ENCODE measurements around the gene TRIP4.
"Not testable (repeated sequence)": the region's sequence is repeated elsewhere in the genome, so short reads cannot be mapped to it uniquely, and the experiment has no call there.

The TRIP4 gene

GRCh38 chr15:64387562-64388168 lies at the start of gene TRIP4:
TRIP4 (plus strand) TSS chr15:64387836; CDS start chr15:64387864, 28 bp downstream.
- peak; percentile 94 for FAIRE-seq

GRCh38 chr15:64340355-64340754 lies 47.3 kb upstream of the TRIP4 start:
- FAIRE-seq: no peak

GRCh38 chr15:64341961-64342360 lies 45.7 kb upstream of the TRIP4 start:
- no peak for FAIRE-seq

DNA sequence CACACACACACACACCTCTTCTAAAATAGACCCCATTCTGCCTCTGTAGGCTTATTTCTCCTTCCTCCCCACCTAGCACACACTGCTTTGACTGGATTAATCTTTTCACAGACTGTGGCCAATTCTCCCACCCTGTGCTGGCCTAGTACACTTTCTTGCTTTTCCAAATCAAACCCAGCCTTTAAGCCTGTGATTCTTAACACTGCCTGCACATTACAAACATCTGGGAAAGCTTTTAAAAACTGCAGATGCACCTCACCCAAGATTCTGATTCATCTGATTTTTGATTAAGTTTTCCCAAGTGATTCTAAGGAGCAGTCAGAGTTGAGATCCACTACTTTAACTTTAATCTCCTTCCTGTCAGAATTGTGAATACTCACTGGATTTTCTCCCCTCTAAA lies 44.4 kb upstream of the TRIP4 start:
- no peak for FAIRE-seq

DNA sequence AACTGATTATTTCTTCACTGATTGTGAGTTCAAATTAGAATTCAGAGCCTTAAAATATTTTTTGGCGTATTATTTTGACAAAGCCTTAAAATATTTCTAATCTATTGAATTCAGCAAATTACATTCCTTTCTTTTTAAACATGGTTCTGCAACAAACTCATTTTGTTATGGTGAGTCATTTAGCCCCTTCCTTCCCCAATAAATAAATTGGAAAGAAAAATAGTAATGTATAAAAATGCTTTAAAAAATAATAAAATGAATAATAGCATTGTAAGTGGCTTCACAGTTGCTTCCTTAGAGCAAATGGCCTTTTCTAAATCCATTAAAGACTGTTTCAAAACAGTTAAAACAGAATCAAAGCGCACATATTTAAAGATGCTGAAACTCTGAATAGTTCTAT lies 43.8 kb upstream of the TRIP4 start:
- FAIRE-seq: no peak

DNA sequence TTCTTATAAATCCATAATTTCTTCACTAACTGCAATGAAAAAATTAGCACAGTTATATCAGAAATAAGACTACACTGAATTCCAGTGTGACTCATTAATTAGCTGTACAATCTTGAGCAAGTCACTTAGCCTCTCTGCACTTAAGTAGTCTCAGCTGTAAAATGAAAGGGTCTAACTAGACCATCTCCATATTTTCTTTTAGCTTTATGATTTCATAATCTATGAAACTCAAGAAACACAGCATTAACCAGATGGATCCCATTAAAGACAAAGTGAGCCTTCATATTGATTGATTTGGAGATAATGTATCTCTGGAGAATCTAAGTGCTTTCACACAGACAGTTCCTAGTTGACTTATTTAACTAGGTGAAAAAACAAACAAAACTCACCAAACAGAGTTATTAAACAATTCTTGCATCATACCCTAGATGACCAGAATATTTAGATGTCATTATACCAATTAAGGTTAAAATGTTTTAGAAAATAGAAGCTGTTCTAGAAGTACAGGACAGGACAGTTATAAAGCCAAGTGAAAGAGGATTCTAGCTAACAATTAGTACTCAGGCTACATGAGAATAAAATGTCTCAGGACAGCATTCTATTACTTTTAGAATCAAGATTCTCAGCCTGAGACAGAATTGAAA lies 42.9 kb upstream of the TRIP4 start:
- FAIRE-seq: no peak

DNA sequence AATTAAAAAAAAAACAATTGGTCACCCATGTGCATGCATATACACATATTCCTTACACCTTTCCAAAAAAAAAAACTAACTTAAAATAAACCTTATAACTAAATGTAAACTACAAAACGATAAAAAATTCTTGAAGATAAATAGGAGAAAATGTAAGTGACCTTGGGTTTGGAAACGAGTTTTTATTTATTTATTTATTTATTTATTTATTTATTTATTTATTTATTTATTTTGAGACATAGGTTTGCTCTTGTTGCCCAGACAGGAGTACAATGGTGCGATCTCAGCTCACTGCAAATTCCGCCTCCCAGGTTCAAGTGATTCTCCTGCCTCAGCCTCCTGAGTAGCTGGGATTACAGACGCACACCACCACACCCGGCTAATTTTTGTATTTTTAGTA lies 41.4 kb upstream of the TRIP4 start:
- FAIRE-seq: peak; percentile 64

GRCh38 chr15:64348455-64348854 lies 39.2 kb upstream of the TRIP4 start:
- no peak for FAIRE-seq

DNA sequence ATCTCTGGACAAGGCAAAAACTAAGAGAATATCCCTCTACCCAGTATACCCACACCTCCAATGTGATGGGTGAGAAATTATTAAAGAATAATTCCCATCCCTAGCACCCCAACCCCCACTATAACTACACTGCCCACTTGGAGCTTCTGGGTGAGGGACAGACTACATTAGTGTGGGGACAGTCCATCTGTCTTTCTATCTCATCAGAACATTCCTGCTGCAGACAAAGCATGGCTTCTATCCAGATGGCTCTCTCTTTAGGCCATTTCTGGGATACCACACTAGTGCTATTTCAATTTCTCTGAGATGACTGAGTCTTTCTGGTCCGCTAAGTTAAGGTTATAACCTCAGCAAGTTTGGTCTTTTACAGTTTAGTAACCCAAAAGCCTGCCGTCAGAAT lies 38.3 kb upstream of the TRIP4 start:
- FAIRE-seq: no peak

DNA sequence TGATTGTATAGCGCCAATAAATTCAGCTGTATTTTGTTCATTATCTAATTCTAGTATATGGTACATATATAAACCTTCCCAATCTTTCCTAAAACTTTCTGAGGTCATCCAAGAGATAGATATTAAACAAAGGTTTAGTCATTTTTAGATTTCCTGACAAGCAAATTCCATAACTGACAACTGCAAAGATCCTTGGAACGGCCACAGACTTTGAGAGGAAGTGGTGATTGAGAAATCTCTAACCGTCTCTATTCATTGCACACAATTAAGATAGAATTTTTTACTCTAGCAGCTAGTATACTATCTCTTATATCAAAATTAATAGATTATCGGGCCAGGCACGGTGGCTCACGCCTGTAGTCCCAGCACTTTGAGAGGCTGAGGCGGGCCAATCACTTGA lies 36.4 kb upstream of the TRIP4 start:
- no peak for FAIRE-seq

- FAIRE-seq: no peak
These were observed 32.8 kb upstream of the TRIP4 start for GRCh38 chr15:64354688-64355344.

- FAIRE-seq: no peak
These were observed 32.2 kb upstream of the TRIP4 start for GRCh38 chr15:64355348-64355943.

- peak; percentile 97 for FAIRE-seq
These were observed 31.5 kb upstream of the TRIP4 start, which contains the start of gene CSNK1G1 for GRCh38 chr15:64355944-64356709. CSNK1G1 (minus strand) TSS chr15:64356173; CDS start chr15:64300499, 55,674 bp downstream.

GRCh38 chr15:64356710-64357040 lies 31.0 kb upstream of the TRIP4 start:
- no peak for FAIRE-seq

GRCh38 chr15:64361259-64361658 lies 26.4 kb upstream of the TRIP4 start:
- FAIRE-seq: no peak

GRCh38 chr15:64369078-64369607 lies 18.5 kb upstream of the TRIP4 start:
- FAIRE-seq: no peak

DNA sequence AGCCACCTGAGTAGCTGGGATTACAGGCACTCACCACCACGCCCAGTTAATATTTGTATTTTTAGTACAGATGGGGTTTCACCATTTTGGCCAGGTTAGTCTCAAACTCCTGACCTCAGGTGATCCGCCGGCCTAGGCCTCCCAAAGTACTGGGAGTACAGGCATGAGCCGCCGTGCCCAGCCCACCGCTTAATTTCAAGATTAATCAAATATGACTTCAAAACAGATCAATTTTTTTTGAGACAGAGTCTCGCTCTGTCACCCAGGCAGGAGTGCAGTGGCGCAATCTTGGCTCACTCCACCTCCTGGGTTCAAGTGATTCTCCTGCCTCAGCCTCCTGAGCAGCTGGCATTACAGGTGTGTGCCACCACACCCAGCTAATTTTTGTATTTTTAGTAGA lies 16.3 kb upstream of the TRIP4 start:
- not testable (repeated sequence) for FAIRE-seq

GRCh38 chr15:64373360-64373759 lies 14.3 kb upstream of the TRIP4 start:
- no peak for FAIRE-seq

GRCh38 chr15:64379216-64379960 lies 8.2 kb upstream of the TRIP4 start:
- FAIRE-seq: no peak

GRCh38 chr15:64380130-64380870 lies 7.3 kb upstream of the TRIP4 start:
- not testable (repeated sequence) for FAIRE-seq

- peak; percentile 98 for FAIRE-seq
These were observed 6.5 kb upstream of the TRIP4 start, which contains the start of gene PCLAF for GRCh38 chr15:64381000-64381751. PCLAF (minus strand) TSS chr15:64381441; CDS start chr15:64381371, 70 bp downstream.

Data from G401.6 (cell line).